ENCODE measurements around the gene CUL7.

CUL7 gene

DNA sequence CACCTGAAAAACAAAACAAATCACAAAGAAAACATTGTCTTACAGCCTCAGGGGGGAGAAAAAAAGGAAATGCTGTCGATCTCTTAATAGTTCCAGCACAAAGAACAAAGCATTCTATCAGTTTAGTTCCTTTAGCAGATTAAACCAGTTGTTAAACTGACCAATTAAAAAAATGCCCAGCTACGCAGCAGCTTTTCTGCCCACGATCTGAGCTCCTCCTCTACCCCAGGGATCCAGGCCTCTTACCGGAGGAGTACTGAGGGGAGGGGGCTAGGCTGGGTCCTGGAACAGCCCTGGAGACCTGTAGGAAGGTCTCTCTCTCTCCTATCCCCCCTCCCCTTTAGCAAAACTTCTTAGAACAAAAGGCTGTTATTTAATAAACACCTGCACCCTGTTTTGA is 35.8 kb upstream of the CUL7 start:
- no peak overlapping the region for H3K4me3 ChIP-seq (replicated peaks; ENCODE audit: insufficient read depth, low read length)
- TF ChIP-seq POLR2AphosphoS5 (IDR thresholded peaks at IDR 0.05; ENCODE audit: low read depth): no peak
- no peak for TF ChIP-seq SPI1 (IDR thresholded peaks at IDR 0.05; ENCODE audit: borderline replicate concordance, low read depth)
- TF ChIP-seq, protein P1, sequence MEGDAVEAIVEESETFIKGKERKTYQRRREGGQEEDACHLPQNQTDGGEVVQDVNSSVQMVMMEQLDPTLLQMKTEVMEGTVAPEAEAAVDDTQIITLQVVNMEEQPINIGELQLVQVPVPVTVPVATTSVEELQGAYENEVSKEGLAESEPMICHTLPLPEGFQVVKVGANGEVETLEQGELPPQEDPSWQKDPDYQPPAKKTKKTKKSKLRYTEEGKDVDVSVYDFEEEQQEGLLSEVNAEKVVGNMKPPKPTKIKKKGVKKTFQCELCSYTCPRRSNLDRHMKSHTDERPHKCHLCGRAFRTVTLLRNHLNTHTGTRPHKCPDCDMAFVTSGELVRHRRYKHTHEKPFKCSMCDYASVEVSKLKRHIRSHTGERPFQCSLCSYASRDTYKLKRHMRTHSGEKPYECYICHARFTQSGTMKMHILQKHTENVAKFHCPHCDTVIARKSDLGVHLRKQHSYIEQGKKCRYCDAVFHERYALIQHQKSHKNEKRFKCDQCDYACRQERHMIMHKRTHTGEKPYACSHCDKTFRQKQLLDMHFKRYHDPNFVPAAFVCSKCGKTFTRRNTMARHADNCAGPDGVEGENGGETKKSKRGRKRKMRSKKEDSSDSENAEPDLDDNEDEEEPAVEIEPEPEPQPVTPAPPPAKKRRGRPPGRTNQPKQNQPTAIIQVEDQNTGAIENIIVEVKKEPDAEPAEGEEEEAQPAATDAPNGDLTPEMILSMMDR (IDR thresholded peaks at IDR 0.05; ENCODE audit: insufficient read depth, low read length): no peak
- no peak for TF ChIP-seq GABPA (IDR thresholded peaks at IDR 0.05; ENCODE audit: low read depth)
- TF ChIP-seq, protein P2, sequence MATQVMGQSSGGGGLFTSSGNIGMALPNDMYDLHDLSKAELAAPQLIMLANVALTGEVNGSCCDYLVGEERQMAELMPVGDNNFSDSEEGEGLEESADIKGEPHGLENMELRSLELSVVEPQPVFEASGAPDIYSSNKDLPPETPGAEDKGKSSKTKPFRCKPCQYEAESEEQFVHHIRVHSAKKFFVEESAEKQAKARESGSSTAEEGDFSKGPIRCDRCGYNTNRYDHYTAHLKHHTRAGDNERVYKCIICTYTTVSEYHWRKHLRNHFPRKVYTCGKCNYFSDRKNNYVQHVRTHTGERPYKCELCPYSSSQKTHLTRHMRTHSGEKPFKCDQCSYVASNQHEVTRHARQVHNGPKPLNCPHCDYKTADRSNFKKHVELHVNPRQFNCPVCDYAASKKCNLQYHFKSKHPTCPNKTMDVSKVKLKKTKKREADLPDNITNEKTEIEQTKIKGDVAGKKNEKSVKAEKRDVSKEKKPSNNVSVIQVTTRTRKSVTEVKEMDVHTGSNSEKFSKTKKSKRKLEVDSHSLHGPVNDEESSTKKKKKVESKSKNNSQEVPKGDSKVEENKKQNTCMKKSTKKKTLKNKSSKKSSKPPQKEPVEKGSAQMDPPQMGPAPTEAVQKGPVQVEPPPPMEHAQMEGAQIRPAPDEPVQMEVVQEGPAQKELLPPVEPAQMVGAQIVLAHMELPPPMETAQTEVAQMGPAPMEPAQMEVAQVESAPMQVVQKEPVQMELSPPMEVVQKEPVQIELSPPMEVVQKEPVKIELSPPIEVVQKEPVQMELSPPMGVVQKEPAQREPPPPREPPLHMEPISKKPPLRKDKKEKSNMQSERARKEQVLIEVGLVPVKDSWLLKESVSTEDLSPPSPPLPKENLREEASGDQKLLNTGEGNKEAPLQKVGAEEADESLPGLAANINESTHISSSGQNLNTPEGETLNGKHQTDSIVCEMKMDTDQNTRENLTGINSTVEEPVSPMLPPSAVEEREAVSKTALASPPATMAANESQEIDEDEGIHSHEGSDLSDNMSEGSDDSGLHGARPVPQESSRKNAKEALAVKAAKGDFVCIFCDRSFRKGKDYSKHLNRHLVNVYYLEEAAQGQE (IDR thresholded peaks at IDR 0.05; ENCODE audit: insufficient replicate concordance, low read depth): no peak
- no peak for DNase-seq (ENCODE audit: low read depth in 1 of 2, low spot score in 1 of 2)
- no peaks in the 10 kb centered on the region for H3K27me3 ChIP-seq (ENCODE audit: insufficient read depth, poor library complexity, severe bottlenecking)
- no peak overlapping the region for H3K27ac ChIP-seq (replicated peaks)

DNA sequence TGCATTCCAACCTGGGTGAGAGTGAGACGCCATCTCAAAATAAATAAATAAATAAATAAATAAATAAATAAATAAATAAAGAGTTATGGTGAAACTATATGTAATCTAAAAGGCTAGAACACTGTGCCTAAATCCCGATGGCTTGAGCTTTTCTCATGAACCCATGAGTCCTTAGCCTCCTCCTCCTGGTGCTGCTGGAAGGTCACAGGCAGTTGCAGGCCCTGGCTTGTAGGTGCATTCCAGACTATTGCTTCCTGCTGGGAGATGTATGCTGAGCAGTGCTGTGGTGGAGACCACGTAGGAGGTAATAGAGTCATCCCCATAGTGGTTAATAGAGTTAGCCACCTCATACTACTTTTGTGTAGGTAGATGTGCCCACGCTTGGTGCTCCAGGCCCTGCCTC is 35.0 kb upstream of the CUL7 start:
- no peak overlapping the region for H3K4me3 ChIP-seq (replicated peaks; ENCODE audit: insufficient read depth, low read length)
- TF ChIP-seq POLR2AphosphoS5 (IDR thresholded peaks at IDR 0.05; ENCODE audit: low read depth): no peak
- no peak for TF ChIP-seq GABPA (IDR thresholded peaks at IDR 0.05; ENCODE audit: low read depth)
- TF ChIP-seq, protein P1 (IDR thresholded peaks at IDR 0.05; ENCODE audit: insufficient read depth, low read length): no peak
- no peak for TF ChIP-seq SPI1 (IDR thresholded peaks at IDR 0.05; ENCODE audit: borderline replicate concordance, low read depth)
- TF ChIP-seq, protein P2 (IDR thresholded peaks at IDR 0.05; ENCODE audit: insufficient replicate concordance, low read depth): no peak

DNA sequence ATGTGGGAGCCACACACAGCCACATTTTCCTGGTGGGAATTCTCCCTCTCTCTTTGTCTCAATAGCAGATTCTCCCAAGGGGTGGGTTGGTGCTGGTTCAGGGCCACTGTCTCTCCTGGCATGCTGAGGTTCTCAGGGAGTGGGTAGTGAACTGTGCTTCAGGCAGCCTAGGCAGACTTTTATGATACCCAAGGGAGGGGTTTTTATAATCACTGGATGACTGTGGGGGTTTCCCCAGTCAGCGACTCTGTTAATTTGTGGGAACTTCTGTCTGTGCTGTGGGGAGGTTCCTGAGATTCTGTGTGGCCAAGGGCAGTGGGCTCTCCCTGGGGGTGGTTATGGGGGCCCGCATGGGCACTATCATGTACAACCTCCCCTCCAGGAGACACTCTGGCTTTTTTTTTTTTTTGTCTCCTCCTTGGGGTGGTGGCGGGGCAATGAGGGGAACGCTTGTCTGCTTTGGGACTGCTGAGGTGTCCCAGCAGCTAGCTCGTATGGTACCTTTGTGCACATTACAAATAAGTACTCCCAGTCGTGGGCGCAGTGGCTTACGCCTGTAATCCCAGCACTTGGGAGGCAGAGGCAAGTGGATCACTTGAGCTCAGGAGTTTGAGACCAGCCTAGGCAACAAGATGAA is 32.5 kb upstream of the CUL7 start:
- Histone ChIP-seq H3K27me3 (ENCODE audit: insufficient read depth, poor library complexity, severe bottlenecking) (no peaks in the 10 kb centered on the region), H3K27ac (replicated peaks) (no peak overlapping the region), H3K4me3 (replicated peaks; ENCODE audit: insufficient read depth, low read length) (no peak overlapping the region)
- TF ChIP-seq, protein P2 (IDR thresholded peaks at IDR 0.05; ENCODE audit: insufficient replicate concordance, low read depth): no peak
- TF ChIP-seq, protein P1 (IDR thresholded peaks at IDR 0.05; ENCODE audit: insufficient read depth, low read length): no peak
- no peak for TF ChIP-seq GABPA (IDR thresholded peaks at IDR 0.05; ENCODE audit: low read depth)
- no peak for TF ChIP-seq SPI1 (IDR thresholded peaks at IDR 0.05; ENCODE audit: borderline replicate concordance, low read depth)
- no peak for TF ChIP-seq POLR2AphosphoS5 (IDR thresholded peaks at IDR 0.05; ENCODE audit: low read depth)
- DNase-seq (ENCODE audit: low read depth in 1 of 2, low spot score in 1 of 2): no peak

More for the DNA sequence above, 35.0 kb upstream of the CUL7 start:
- no peak overlapping the region for H3K27ac ChIP-seq (replicated peaks)
- H3K27me3 ChIP-seq (ENCODE audit: insufficient read depth, poor library complexity, severe bottlenecking): no peaks in the 10 kb centered on the region
- no peak for DNase-seq (ENCODE audit: low read depth in 1 of 2, low spot score in 1 of 2)

All from HL-60 (cell line).